Measurements from ENCODE around the gene DDX10.

- TF ChIP-seq CTCF (IDR thresholded peaks at IDR 0.05) (no peak), ZFX (IDR thresholded peaks at IDR 0.05; ENCODE audit: borderline replicate concordance) (no peak)
These were observed 301.3 kb downstream of the DDX10 start for GRCh38 chr11:108966206-108966605.
